GM19240 (cell line): ENCODE results near the gene GGACT.
"Not testable (repeated sequence)": the region's sequence is repeated elsewhere in the genome, so short reads cannot be mapped to it uniquely, and the experiment has no call there.

Experiments
- DNase-seq: peaks from one replicate; pipeline ENCODE4 v3.0.0; 2011; ENCODE audit warnings: low spot score; ENCODE audit not compliant: insufficient read length

GGACT gene

GRCh38 chr13:100530671-100531213, 57.8 kb downstream of the GGACT start:
- DNase-seq, result no peak

DNA sequence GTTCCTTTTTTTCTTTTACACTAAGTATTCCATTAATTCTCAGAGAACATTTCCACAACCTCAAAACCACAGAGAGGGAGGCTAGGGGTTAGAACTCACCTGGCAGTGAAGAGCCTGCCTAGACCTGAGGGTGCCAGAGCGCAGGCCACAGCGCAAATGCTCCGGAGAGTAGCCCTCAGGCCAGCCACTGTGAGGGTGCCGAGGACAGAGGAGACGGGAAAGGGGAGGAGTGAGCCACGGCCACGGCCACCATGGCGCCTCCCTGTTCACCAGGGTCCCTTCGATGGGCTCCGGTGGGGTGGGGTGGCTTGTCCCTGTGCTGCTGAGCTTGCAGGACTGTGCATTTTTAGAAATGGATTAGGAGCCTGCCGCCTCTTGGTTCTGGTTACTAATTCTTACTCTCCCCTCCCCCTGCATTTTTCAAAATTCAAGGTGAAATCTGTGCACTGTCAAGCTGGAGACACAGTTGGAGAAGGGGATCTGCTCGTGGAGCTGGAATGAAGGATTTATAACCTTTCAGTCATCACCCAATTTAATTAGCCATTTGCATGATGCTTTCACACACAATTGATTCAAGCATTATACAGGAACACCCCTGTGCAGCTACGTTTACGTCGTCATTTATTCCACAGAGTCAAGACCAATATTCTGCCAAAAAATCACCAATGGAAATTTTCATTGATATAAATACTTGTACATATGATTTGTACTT, 58.8 kb downstream of the GGACT start:
- DNase-seq, result no peak

GRCh38 chr13:100528820-100529219, 59.8 kb downstream of the GGACT start:
- no peak for DNase-seq

DNA sequence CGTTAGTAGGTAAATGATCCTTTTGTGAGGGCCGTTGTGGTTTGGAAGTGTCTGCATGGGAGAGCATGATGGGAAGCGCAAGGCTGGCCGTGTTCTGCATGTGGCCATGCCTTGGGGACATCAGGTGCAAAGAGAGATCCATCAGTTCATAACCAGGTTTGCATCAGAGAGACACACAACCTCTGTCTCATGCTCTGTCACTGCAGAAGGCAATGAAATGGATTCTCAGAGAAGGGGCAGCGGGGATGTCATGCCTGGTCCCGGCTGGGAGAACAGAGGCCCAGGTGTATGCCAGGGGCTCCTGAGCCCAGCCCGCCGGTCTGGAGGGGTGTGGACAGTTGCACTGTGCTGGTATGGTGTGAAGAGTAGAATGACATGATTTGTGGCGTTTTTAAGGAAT, 60.2 kb downstream of the GGACT start:
- DNase-seq, result no peak

DNA sequence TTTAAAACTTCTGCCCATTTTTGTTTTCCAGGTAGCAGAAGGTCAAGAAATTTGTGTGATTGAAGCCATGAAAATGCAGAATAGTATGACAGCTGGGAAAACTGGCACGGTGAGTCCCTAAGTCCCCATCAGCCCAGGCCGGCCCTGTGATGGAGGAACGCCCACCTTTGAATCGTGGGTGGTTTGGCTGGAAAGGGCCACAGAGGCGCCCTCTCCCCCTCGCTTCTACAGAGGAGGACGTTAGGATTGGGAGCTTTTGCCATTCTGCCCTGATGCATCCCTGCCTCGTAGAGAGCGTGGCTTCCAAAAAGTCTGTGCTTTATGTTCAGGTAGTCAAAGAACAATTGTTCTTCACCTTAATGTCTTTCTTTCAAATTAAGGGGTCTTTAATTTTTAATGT, 60.9 kb downstream of the GGACT start:
- no peak for DNase-seq

GRCh38 chr13:100526318-100527000, 62.1 kb downstream of the GGACT start:
- no peak for DNase-seq

- DNase-seq, result no peak
Observed at GRCh38 chr13:100525453-100526317, 62.9 kb downstream of the GGACT start.

DNA sequence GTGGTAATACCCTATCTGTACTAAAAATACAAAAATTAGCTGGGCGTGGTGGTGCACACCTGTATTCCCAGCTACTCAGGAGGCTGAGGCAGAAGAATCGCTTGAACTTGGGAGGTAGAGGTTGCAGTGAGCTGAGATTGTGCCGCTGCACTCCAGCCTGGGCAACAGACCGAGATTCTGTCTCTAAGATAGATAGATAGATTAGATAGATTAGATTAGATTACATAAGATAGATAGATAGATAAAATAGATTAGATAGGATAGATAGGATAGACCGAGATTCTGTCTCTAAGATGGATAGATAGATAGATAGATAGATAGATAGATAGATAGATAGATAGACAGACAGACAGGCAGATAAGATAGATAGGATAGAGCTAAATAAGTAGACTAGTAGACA, 63.9 kb downstream of the GGACT start:
- not testable (repeated sequence) for DNase-seq

DNA sequence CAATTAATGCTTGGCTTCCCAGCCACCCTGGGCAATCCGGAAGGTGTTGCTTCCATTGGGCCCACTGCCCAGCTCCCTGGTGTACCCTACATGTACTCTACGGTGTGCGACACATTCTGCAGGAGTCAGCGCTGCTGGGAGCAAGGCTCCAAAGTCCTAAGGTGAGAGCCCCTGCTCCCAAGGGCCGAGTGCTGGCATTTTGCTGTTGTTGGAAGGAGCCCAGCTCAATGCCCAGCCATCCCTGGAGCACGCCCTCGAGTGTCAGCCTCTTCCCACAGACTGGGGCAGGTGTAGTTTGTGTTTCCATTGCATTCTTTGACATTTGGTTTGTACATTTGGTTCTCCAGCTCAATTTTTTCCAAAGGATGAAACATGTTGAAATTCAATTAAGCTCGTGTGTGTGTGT, 64.6 kb downstream of the GGACT start:
- DNase-seq, result no peak

DNA sequence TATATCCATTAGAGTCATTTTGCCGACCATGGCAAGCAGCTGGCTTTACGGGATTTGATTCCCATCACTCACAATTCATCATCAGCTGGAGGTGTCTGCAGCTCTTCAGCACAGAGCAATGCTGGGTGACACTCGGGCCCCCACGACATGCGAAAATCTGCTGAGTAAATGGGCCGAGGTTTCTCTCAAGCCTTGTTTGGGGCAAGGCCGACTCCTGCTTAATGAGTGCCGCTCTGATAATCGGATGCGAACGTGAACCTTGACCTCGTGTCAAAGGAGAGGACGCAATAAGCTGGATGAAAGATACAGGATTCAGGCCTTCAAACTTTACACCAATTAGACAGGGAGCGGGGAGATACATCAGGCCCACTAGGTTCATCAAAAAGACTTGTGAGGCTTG, 65.2 kb downstream of the GGACT start:
- DNase-seq, result no peak

DNA sequence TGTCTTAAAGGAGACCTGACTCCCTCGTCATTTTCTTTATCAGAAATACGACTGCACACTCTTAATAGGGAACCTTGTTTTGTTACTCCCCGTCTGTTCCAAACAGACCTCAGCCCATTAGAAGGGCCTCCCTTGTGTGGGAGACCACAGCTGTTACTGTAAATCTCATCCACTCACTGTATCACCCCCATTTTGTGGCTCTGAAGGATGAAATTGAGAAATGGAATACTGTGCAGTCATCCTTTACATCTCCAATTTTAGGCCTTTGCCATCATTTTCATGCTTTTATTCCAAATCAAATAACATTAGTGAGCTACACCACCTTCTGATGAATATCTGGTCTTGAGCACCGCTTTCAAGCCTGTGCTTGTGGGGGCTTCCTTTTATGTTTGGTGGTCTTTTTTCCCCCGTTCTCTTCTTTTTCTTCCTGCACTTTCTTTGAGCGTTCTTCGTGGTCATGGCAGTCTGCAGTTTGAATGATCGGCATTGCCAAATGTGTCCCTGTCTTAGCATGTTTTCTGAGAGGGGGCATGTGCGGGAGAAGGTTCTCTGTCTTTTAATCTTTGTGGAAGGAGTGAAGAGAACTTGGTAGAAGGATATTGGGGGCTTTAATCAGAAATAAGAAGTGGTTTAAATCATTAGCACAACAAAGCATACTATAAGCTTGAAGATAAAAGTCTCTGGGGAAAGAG, 65.8 kb downstream of the GGACT start:
- no peak for DNase-seq

DNA sequence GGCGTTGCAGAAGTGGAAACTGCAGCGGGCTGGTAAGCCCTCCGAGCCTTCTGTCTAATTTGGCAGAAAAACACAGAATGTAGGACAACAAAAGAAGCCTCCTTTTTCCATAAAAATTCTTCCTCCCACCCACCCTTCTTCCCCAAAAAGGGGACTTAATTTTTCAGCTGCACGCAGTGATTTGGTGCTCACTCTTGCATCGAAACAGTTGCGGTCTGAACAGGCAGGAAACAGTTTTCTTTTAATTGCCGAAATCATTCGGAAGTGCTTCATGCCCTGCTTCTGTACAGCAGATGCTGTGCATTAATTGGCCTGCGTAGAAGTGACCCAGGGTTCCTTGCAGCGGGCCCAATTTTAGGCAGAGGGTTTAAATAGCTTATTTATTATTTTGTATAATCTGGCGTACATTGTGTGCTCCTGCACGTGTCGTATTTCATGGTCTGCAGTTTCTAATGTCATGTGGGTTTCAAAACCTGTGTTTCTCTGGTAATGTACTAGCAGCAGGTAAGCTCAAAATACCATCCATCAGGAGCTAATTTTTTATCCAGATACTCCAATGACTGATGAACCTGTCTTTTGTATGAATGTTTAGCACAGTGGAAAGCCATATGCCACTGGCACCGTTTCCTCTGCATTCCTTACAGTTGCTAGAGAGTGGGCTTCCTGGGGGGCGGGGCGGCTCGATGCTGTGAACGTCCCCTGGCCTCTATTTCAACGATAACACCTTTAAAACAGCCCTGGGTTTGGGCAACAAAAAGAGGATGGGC, 66.6 kb downstream of the GGACT start:
- DNase-seq, result no peak

DNA sequence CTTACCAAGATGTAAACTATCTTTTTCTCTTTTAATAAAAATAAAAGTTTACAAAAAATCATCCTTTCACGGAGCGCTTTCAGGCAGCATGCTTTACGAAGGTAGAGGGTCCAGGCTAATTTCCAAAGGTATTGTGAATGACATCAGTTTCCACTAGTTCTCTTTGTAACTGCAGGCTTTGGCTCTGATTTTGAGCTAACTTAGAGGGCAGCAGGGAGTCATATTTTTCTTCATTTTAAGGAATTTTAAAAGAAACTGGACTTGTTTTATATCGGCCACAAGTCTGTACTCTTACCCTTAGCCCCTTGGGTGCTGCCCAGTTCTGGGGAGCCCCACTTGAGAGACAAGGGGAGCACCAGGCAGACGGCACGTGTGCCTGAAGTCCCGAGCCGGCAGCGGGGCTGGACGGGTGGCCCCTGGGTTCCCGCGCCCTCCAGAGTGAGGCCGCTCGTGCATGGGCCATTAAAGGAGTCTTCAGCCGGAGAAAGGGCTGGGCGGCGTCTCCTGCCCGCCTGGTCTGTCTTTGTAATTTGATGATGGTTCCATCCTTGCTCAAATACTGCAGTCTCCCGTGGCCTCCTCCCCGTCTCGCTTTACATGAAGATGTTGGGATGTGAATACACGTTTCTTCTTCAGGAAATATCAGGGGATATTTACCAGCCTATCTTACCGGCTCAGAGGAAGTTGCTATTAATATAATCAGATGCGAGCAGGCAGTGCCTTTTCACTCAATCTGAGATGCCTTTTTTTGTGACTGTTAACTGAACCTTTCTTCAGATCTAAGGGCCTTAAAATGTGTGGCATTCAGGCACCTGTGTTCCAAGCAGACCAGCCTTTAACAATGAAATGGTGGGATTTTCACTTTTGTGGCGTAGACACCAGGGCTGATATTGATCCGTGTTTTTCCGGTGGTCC, 67.4 kb downstream of the GGACT start:
- no peak for DNase-seq

- DNase-seq, result no peak
Observed at GRCh38 chr13:100519626-100520025, 69.0 kb downstream of the GGACT start.

- DNase-seq, result no peak
Observed at GRCh38 chr13:100518394-100519062, 70.1 kb downstream of the GGACT start.

DNA sequence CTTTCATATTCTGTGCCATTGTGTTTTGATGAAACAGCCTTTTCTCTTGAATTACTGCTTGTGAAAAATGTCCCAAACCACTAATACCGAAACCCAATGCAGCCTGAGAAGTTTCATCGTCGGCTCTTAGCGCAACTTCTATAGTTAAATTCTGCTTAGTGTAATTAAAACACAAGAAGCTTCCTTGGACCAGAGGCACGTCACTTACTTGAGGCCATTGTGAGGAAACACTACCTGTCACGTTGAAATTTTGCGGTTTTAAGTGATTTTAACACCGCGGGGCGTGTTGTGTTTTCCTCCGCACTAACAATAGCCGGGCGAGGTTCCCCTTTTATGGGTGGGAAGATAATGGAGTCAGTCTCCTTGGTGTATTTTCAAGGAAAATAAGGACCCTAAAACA, 70.9 kb downstream of the GGACT start:
- DNase-seq, result no peak

DNA sequence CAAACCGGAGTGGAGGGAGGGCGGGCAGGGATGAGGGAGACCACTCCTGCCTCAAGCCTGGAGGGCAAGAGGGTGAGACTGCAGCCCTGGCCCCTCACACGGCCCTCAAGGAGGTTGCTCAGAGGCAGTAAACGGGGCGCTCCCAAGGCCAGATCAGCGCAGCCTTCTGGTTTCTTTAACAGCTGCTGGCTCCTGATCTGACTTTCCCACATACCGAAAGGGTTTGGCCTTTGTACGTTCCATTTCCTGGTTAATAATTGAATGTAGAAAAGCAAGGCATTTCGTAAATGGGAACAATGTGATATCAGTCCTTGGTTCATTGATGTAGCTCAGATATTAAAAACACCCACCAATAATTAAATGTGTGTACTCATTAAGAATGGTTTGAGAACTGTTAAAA, 71.5 kb downstream of the GGACT start:
- no peak for DNase-seq

DNA sequence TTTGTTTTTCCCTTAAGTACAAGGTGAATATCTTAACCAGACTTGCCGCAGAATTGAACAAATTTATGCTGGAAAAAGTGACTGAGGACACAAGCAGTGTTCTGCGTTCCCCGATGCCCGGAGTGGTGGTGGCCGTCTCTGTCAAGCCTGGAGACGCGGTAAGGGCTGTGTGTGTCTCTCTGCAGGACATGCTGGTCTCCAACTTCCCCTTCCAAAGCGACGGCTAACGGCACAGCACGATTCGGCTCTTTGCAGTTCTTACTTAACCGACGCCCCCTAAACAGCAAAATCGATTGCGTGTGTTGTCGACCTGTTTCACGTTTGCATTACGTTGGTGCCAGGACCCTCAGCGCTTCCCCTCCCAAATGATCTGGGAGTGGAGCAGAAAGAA, 73.2 kb downstream of the GGACT start:
- no peak for DNase-seq

DNA sequence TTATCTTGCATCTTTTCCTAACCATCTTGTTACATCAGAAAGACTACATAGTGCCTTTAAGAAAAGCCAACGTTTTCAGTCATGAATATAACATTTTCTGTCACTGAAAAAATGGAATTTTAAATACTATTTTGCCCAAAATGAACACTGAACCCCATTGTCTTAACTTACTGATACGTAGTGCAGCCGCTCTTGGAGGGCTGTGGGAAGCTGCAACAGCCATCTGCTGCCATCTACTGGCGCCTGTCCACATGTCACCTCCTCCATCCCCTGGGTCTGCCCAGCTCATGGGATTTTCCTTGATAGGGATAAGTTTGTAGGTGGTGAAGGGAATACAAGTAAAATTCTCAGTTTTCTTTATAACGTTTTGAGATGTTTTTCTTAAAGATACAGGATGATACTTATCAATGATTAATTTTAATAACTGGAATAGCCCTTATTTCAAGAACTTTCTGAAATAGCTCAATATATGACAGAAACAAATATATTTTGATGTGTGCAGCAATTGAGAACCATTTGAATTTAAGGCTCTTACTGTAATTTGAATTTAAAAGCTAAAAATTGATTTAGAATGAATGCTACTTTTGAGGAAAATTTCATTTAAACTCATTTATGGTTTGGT, 73.7 kb downstream of the GGACT start:
- DNase-seq, result peak; percentile 77
